GM10248 (cell line): ENCODE data around the gene KREMEN1.

Source experiments
- CTCF ChIA-PET: fragments of 300-600 bp; sonication (Branson Sonifier 250); formaldehyde crosslinking; extraction: SDS; loops from one replicate; lab custom pipeline; 2021; ENCODE audit warnings: antibody characterized with exemption; lab: Yijun Ruan, JAX
- POLR2A ChIA-PET: fragments of 350-650 bp; sonication (Branson Sonifier 250); formaldehyde crosslinking; extraction: SDS; loops from one replicate; lab custom pipeline; 2020; ENCODE audit warnings: antibody characterized with exemption; lab: Yijun Ruan, JAX
- DNase-seq: peaks from one replicate; pipeline ENCODE4 v3.0.0; 2012; ENCODE audit errors: extremely low spot score
- TF ChIP-seq, protein P1 (sequence below): IDR thresholded peaks from 2 replicates; pipeline ENCODE4 v1.5.1; 2012; ENCODE audit warnings: mild to moderate bottlenecking, low read depth; ENCODE audit errors: extremely low read depth, missing control alignments, control extremely low read depth

The KREMEN1 gene

GRCh38 chr22:29149841-29150555 lies 77.2 kb downstream of the KREMEN1 start:
- no peak for DNase-seq
- TF ChIP-seq, protein P1, sequence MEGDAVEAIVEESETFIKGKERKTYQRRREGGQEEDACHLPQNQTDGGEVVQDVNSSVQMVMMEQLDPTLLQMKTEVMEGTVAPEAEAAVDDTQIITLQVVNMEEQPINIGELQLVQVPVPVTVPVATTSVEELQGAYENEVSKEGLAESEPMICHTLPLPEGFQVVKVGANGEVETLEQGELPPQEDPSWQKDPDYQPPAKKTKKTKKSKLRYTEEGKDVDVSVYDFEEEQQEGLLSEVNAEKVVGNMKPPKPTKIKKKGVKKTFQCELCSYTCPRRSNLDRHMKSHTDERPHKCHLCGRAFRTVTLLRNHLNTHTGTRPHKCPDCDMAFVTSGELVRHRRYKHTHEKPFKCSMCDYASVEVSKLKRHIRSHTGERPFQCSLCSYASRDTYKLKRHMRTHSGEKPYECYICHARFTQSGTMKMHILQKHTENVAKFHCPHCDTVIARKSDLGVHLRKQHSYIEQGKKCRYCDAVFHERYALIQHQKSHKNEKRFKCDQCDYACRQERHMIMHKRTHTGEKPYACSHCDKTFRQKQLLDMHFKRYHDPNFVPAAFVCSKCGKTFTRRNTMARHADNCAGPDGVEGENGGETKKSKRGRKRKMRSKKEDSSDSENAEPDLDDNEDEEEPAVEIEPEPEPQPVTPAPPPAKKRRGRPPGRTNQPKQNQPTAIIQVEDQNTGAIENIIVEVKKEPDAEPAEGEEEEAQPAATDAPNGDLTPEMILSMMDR, result no peak
- ChIA-PET POLR2A (interaction anchor here (0.6 kb wide), 1 partner anchor 1227 kb away, joined by 4 read pairs; no protein-coding TSS in a partner anchor), CTCF (interaction anchor here (0.6 to 1.1 kb wide), 3 partner anchors 16 to 96 kb away, joined by 3 to 6 read pairs (median 4); no protein-coding TSS in a partner anchor)

- TF ChIP-seq, protein P1, result no peak
- POLR2A ChIA-PET, result interaction anchor here (0.6 kb wide), 1 partner anchor 1228 kb away, joined by 4 read pairs; no protein-coding TSS in a partner anchor
- CTCF ChIA-PET, result interaction anchor here (1.0 to 1.1 kb wide), 2 partner anchors 52 to 95 kb away, joined by 4 to 6 read pairs; no protein-coding TSS in a partner anchor
- no peak for DNase-seq
These were observed 77.9 kb downstream of the KREMEN1 start for GRCh38 chr22:29150701-29151100.

GRCh38 chr22:29151316-29151715 lies 78.5 kb downstream of the KREMEN1 start:
- ChIA-PET POLR2A (no interaction called here), CTCF (interaction anchor here (1.1 kb wide), 1 partner anchor 94 kb away, joined by 6 read pairs; no protein-coding TSS in a partner anchor)
- TF ChIP-seq, protein P1, result no peak
- DNase-seq, result no peak

DNA sequence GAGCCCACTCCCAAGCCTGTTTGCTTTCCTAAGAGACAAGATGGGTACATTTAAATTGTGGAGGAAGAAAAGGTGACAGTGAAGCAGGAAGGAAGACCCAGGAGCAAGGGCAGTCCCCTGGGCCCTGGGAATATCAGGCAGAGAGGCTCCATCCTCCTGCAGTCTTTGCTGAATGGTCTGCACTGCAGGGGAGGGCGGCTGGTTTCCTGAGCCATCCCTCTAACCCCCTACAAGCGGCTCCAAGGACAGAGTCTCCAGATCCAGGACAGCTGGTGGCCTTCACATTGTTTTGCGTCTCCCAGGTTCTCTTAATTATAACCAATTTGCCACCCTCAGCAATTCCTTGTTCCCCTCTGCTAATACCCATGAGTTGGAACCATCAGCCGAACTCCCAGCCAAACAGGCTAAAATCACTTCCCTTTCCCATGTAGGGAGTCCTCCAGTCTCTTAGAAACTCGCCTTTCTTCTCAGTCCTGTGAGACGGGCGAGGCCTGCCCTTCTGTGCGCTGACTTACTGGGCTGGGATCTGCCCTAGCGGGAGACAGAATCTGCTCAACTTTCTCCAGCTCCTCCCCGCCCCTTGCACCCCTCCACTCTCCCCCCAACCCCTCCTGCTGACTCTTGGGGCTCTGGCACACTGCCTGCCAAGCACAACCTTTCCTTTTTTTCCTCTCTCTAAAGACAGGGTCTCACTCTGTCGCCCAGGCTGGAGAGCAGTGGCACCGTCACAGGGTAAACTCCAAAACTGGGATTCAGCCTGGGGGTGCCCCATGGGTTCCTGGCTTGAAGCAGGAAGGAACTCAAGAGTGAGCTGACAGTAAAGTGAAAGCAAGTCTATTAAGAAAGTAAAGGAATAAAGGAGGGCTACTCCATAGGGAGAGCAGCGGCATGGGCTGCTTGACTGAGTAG lies 79.5 kb downstream of the KREMEN1 start:
- no peak for DNase-seq
- CTCF ChIA-PET, result interaction anchor here (0.7 to 2.4 kb wide), 4 partner anchors 9 to 296 kb away, joined by 3 to 37 read pairs (median 12); partner anchors contain the start of gene EMID1
- TF ChIP-seq, protein P1, result no peak
- POLR2A ChIA-PET, result no interaction called here

DNA sequence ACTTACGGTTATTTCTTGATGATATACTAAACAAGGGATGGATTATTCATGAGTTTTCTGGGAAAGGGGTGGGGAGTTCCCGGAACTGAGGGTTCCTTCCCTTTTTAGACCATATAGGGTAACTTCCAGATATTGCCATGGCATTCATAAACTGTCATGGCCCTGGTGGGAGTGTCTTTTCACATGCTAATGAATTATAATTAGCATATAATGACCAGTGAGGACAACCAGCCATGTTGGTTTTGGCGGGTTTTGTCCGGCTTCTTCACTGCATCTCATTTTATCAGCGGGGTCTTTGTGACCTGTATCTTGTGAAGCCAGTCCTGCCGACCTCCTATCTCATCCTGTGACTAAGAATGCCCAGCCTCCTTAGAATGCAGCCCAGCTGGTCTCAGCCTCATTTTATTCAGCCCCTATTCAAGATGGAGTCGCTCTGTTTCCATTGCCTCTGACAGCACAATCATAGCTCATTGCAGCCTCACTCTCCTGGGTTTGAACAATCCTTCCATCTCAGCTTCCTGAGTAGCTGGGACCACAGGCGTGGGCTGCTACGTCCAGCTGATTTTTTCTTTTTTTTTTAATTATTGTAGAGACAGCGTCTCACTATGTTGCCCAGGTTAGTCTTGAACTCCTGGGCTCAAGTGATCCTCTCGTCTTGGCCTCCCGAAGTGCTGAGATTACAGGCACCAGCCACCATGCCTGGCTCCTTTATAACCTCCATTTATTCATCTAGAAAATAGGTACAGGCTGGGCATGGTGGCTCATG lies 80.3 kb downstream of the KREMEN1 start:
- no peak for DNase-seq
- ChIA-PET CTCF (interaction anchor here (0.7 to 2.4 kb wide), 21 partner anchors 9 to 305 kb away, joined by 3 to 37 read pairs (median 3); partner anchors contain the start of gene EMID1), POLR2A (interaction anchor here (0.6 kb wide), 2 partner anchors 348 to 552 kb away, joined by 4 to 5 read pairs; no protein-coding TSS in a partner anchor)
- TF ChIP-seq, protein P1, result no peak
